IMR-90 (cell line): Measurements from ENCODE around the gene CXCR6.

ENCODE experiments used
- CEBPB ChIP-seq: IDR thresholded peaks from 2 replicates; pipeline ENCODE4 v1.6.1; 2012; ENCODE audit warnings: low read depth, low read length, improper control_type of control experiment
- FOS ChIP-seq: fragments of 150-350 bp; IDR thresholded peaks from 2 replicates; pipeline ENCODE4 v1.6.1; 2016; ENCODE audit warnings: low read depth, low read length
- MAZ ChIP-seq: IDR thresholded peaks from 2 replicates; pipeline ENCODE4 v1.6.1; 2012; ENCODE audit warnings: low read depth, mild to moderate bottlenecking, low read length, improper control_type of control experiment, moderate library complexity, borderline replicate concordance
- MXI1 ChIP-seq: IDR thresholded peaks from 2 replicates; pipeline ENCODE4 v1.6.1; 2012; ENCODE audit warnings: low read depth, mild to moderate bottlenecking, low read length, moderate library complexity, borderline replicate concordance
- POLR2A ChIP-seq: IDR thresholded peaks from 2 replicates; pipeline ENCODE4 v1.6.1; 2012; ENCODE audit warnings: mild to moderate bottlenecking, low read depth, low read length
- RAD21 ChIP-seq: IDR thresholded peaks from 2 replicates; pipeline ENCODE4 v1.6.1; 2012; ENCODE audit warnings: low read length, improper control_type of control experiment
- RCOR1 ChIP-seq: IDR thresholded peaks from 2 replicates; pipeline ENCODE4 v1.6.1; 2012; ENCODE audit warnings: mild to moderate bottlenecking, low read length, improper control_type of control experiment; ENCODE audit not compliant: insufficient replicate concordance
- RFX5 ChIP-seq: IDR thresholded peaks from 2 replicates; pipeline ENCODE4 v1.8.0; 2012; ENCODE audit warnings: low read depth, mild to moderate bottlenecking, low read length, moderate library complexity
- SMC3 ChIP-seq: fragments of 150-350 bp; IDR thresholded peaks from 2 replicates; pipeline ENCODE4 v1.6.1; 2016; ENCODE audit warnings: low read depth, mild to moderate bottlenecking, antibody characterized with exemption, low read length, moderate library complexity
- TF ChIP-seq, protein P1 (sequence below): conservative IDR thresholded peaks from 2 replicates; pipeline ENCODE4 v1.5.1; 2012; ENCODE audit warnings: mild to moderate bottlenecking, low read depth, low read length, improper control_type of control experiment
- TF ChIP-seq, protein P2 (sequence below): fragments of 150-350 bp; IDR thresholded peaks from 2 replicates; pipeline ENCODE4 v1.6.1; 2017; ENCODE audit warnings: mild to moderate bottlenecking, antibody characterized with exemption, low read length, low read depth

DNA sequence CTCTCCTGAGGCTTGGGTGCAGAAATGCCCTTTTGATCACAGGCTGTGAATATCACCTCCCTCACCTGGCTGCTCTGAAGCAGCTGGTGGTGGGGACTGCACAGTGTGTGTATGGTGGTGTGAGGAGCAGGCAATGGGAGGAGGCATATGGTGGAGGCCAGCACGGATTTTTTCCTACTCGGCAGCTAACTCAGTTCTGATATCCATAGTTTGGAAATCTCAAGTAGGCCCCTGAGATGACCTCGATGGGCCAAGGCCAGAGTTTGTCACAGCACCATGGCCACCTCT lies 21.3 kb upstream of the CXCR6 start:
- TF ChIP-seq, protein P1, sequence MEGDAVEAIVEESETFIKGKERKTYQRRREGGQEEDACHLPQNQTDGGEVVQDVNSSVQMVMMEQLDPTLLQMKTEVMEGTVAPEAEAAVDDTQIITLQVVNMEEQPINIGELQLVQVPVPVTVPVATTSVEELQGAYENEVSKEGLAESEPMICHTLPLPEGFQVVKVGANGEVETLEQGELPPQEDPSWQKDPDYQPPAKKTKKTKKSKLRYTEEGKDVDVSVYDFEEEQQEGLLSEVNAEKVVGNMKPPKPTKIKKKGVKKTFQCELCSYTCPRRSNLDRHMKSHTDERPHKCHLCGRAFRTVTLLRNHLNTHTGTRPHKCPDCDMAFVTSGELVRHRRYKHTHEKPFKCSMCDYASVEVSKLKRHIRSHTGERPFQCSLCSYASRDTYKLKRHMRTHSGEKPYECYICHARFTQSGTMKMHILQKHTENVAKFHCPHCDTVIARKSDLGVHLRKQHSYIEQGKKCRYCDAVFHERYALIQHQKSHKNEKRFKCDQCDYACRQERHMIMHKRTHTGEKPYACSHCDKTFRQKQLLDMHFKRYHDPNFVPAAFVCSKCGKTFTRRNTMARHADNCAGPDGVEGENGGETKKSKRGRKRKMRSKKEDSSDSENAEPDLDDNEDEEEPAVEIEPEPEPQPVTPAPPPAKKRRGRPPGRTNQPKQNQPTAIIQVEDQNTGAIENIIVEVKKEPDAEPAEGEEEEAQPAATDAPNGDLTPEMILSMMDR = no peak
- TF ChIP-seq MXI1 (no peak), RAD21 (no peak), FOS (no peak), SMC3 (no peak), CEBPB (no peak), POLR2A (no peak), MAZ (no peak), RCOR1 (no peak), RFX5 (no peak)
- TF ChIP-seq, protein P2, sequence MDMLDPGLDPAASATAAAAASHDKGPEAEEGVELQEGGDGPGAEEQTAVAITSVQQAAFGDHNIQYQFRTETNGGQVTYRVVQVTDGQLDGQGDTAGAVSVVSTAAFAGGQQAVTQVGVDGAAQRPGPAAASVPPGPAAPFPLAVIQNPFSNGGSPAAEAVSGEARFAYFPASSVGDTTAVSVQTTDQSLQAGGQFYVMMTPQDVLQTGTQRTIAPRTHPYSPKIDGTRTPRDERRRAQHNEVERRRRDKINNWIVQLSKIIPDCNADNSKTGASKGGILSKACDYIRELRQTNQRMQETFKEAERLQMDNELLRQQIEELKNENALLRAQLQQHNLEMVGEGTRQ = no peak
